IMR-90 (cell line): ENCODE results near the gene LUZP2. TPM values are rescaled to one million over a fixed set of nuclear protein-coding genes. Genes with fewer than 3 reads are reported as not detected.

Experiments used
- ATAC-seq: fragments of 200-7000 bp; cut with Tn5 transposase; 2 replicates; pipeline ENCODE4 v1.9.1; 2020; ENCODE audit warnings: low read depth, mild to moderate bottlenecking, moderate library complexity
- BruUV-seq: library from RNA; stranded (reverse); fragments of 400-500 nt; replicated peaks from 2 replicates; lab custom pipeline; 2021; lab: Mats Ljungman, UMichigan
- CTCF ChIA-PET: fragments of 300-600 bp; formaldehyde crosslinking; extraction: SDS; loops from one replicate; lab custom pipeline; 2021; ENCODE audit warnings: antibody characterized with exemption; lab: Yijun Ruan, JAX
- POLR2A ChIA-PET: fragments of 300-600 bp; sonication (Branson Sonifier 250); formaldehyde crosslinking; loops from one replicate; lab custom pipeline; 2022; ENCODE audit warnings: antibody characterized with exemption; ENCODE audit not compliant: unreplicated experiment; lab: Charles Lee
- DNase-seq: peaks from one replicate; pipeline ENCODE4 v3.0.0; 2013
- H2AFZ ChIP-seq: replicated peaks from 2 replicates; pipeline ENCODE3; 2013; ENCODE audit warnings: low read length, mild to moderate bottlenecking; ENCODE audit not compliant: poor library complexity
- H2AK5ac ChIP-seq: 2 replicates; pipeline ENCODE4 v1.6.1; 2013; ENCODE audit warnings: low read depth, low read length, inconsistent platforms
- H2AK9ac ChIP-seq: replicated peaks from 2 replicates; pipeline ENCODE3; 2013; ENCODE audit warnings: mild to moderate bottlenecking, low read depth, low read length, moderate library complexity; ENCODE audit not compliant: poor library complexity
- H2BK120ac ChIP-seq: 2 replicates; pipeline ENCODE4 v1.6.1; 2013; ENCODE audit warnings: low read depth, low read length, inconsistent platforms
- H2BK15ac ChIP-seq: 3 replicates; pipeline ENCODE4 v1.6.1; 2013; ENCODE audit warnings: low read depth, low read length, inconsistent platforms
- H2BK20ac ChIP-seq: 2 replicates; pipeline ENCODE4 v1.6.1; 2013; ENCODE audit warnings: low read depth, mild to moderate bottlenecking, inconsistent platforms, low read length, moderate library complexity
- H2BK5ac ChIP-seq: 2 replicates; pipeline ENCODE4 v1.6.1; 2013; ENCODE audit warnings: mild to moderate bottlenecking, low read depth, low read length, inconsistent platforms; ENCODE audit not compliant: poor library complexity, severe bottlenecking
- H3K14ac ChIP-seq: replicated peaks from 2 replicates; pipeline ENCODE4 v1.6.1; 2013; ENCODE audit warnings: low read depth, low read length, inconsistent platforms
- H3K18ac ChIP-seq: 2 replicates; pipeline ENCODE4 v1.6.1; 2013; ENCODE audit warnings: low read depth, low read length, control low read depth
- H3K23ac ChIP-seq: 2 replicates; pipeline ENCODE4 v1.6.1; 2013; ENCODE audit warnings: low read depth, low read length, inconsistent platforms
- H3K27ac ChIP-seq: 2 replicates; pipeline ENCODE4 v1.5.1; 2013; ENCODE audit warnings: mild to moderate bottlenecking, control low read depth, low read length; ENCODE audit not compliant: insufficient read depth
- H3K27me3 ChIP-seq: 2 replicates; pipeline ENCODE4 v1.6.1; 2013; ENCODE audit warnings: low read length; ENCODE audit not compliant: control insufficient read depth, insufficient read depth
- H3K36me3 ChIP-seq: 2 replicates; pipeline ENCODE4 v1.6.1; 2013; ENCODE audit warnings: low read length, mixed read lengths; ENCODE audit not compliant: control insufficient read depth, insufficient read depth
- H3K4ac ChIP-seq: 2 replicates; pipeline ENCODE4 v1.6.1; 2013; ENCODE audit warnings: low read depth, low read length, inconsistent platforms
- H3K4me1 ChIP-seq: 2 replicates; pipeline ENCODE4 v1.6.1; 2013; ENCODE audit warnings: low read length, mixed read lengths; ENCODE audit not compliant: control insufficient read depth, insufficient read depth
- H3K4me2 ChIP-seq: 2 replicates; pipeline ENCODE4 v1.6.1; 2013; ENCODE audit warnings: low read depth, mild to moderate bottlenecking, control low read depth, low read length, moderate library complexity
- H3K4me3 ChIP-seq: 2 replicates; pipeline ENCODE4 v1.5.1; 2013; ENCODE audit warnings: low read depth, mild to moderate bottlenecking, control low read depth, low read length, moderate library complexity; ENCODE audit not compliant: insufficient read depth
- H3K56ac ChIP-seq: 2 replicates; pipeline ENCODE4 v1.6.1; 2013; ENCODE audit warnings: low read length, inconsistent platforms; ENCODE audit not compliant: insufficient read depth; ENCODE audit errors: extremely low read depth
- H3K79me1 ChIP-seq, 2 experiments: 2 replicates each; pipeline ENCODE4 v1.6.1; 2013; ENCODE audit warnings: low read length in 2 of 2, inconsistent platforms in 1 of 2, low read depth in 1 of 2
- H3K9ac ChIP-seq: 2 replicates; pipeline ENCODE4 v1.6.1; 2013; ENCODE audit warnings: low read depth, low read length, control low read depth
- H3K9me1 ChIP-seq: 2 replicates; pipeline ENCODE4 v1.6.1; 2013; ENCODE audit warnings: low read length, inconsistent platforms; ENCODE audit not compliant: insufficient read depth
- H3K9me3 ChIP-seq: 2 replicates; pipeline ENCODE4 v1.6.1; 2013; ENCODE audit warnings: low read length; ENCODE audit not compliant: control insufficient read depth, insufficient read depth
- H4K20me1 ChIP-seq: 2 replicates; pipeline ENCODE4 v1.6.1; 2013; ENCODE audit warnings: low read length, inconsistent platforms; ENCODE audit not compliant: insufficient read depth
- H4K5ac ChIP-seq: 2 replicates; pipeline ENCODE4 v1.6.1; 2013; ENCODE audit warnings: mild to moderate bottlenecking, low read depth, low read length, control low read depth
- H4K8ac ChIP-seq, 2 experiments: 2 replicates each; pipeline ENCODE4 v1.6.1; 2013; ENCODE audit warnings: low read depth in 2 of 2, low read length in 2 of 2, control low read depth in 1 of 2, inconsistent platforms in 1 of 2
- H4K91ac ChIP-seq: 2 replicates; pipeline ENCODE4 v1.6.1; 2013; ENCODE audit warnings: low read depth, low read length, inconsistent platforms; ENCODE audit not compliant: insufficient read depth
- MAFK ChIP-seq: IDR thresholded peaks from 2 replicates; pipeline ENCODE4 v1.6.1; 2012; ENCODE audit warnings: low read depth, low read length, improper control_type of control experiment
- RAD21 ChIP-seq: IDR thresholded peaks from 2 replicates; pipeline ENCODE4 v1.6.1; 2012; ENCODE audit warnings: low read length, improper control_type of control experiment
- WGBS, 2 experiments: methylation state at CpG; one replicate each; pipeline versions ENCODE4 v1.1.5 to v1.1.7; 2013; ENCODE audit warnings: missing lambda C conversion rate in 2 of 2; ENCODE audit not compliant: insufficient read length in 1 of 2; ENCODE audit errors: extremely low coverage in 2 of 2; 5-methylcytosine and 5-hydroxymethylcytosine counted together
- dilution Hi-C: fragments of 300-500 bp; cut with HindIII; formaldehyde crosslinking; loops from one replicate; pipeline ENCODE4 v1.14.3; 2018; ENCODE audit warnings: low sequenced_read_pairs; ENCODE audit not compliant: unreplicated experiment
- in situ Hi-C: fragments of 300-500 bp; cut with MboI; formaldehyde crosslinking; loops from 3 replicates; pipeline ENCODE4 v1.14.3; 2019; ENCODE audit warnings: low sequenced_read_pairs, inconsistent platforms, mixed read lengths
- intact Hi-C: fragments of 100-400 bp; cut with micrococcal nuclease; formaldehyde crosslinking; loops from 2 replicates; pipeline ENCODE4 v1.10.0; 2022
- polyA plus RNA-seq, 3 experiments: library from polyadenylated mRNA; depleted of rRNA; stranded (reverse); fragments of >200 nt; gene quantifications; 2 replicates each; pipeline ENCODE4 v1.2.3, GENCODE V29; 2012; ENCODE audit warnings: low replicate concordance in 1 of 3
- total RNA-seq: library from RNA; depleted of rRNA; stranded (reverse); fragments of >200 nt; gene quantifications from 2 replicates; pipeline ENCODE4 v1.2.3, GENCODE V29; 2012
- TF ChIP-seq, protein P1 (sequence below): fragments of 150-350 bp; IDR thresholded peaks from 2 replicates; pipeline ENCODE4 v1.6.1; 2016; ENCODE audit warnings: low read depth, mild to moderate bottlenecking, low read length, moderate library complexity, borderline replicate concordance

LUZP2 gene
- total and polyA plus RNA-seq, 2 of the 4 experiments (the other 2 are of a cell fraction): 0.89 to 2.0 TPM

DNA sequence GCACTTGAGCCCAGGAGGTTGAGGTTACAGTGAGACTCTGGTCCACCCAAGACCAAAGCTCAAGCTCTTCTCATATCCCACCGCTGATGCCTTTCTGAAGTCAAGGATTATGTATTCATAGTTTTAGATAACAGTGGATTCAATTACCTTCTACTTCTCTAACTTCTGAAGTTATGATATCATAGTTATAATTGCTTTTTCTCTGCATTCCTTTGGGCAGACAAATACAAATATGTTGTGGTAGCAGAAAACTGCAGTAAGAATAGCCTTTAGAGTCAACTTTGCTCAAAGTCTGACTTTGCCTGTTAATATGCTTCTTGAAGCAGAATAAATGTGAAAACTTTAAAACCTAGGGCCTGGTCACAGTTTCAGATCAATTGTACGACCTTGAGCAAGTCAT, 94.4 kb downstream of the LUZP2 start:
- no TSS peak for BruUV-seq
- no peak overlapping the region for H2BK120ac ChIP-seq
- dilution Hi-C loops: no loop called here

More for the DNA sequence above, 94.4 kb downstream of the LUZP2 start:
- Histone ChIP-seq H3K9me3 (no peaks in the 10 kb centered on the region), H2AFZ (no peak overlapping the region), H4K91ac (no peak overlapping the region), H3K9ac (no peak overlapping the region), H3K4me1 (peaks cover 6% of the 10 kb centered on the region), H4K5ac (no peak overlapping the region), H4K20me1 (no peaks in the 10 kb centered on the region), H4K8ac (no peak overlapping the region), H3K9me1 (no peaks in the 10 kb centered on the region; the same call in 1 of the 2 replicates), H2BK5ac (no peak overlapping the region), H2BK20ac (no peak overlapping the region), H3K36me3 (no peaks in the 10 kb centered on the region), H3K4me2 (no peak overlapping the region), H3K23ac (no peak overlapping the region), H3K27ac (no peak overlapping the region), H3K18ac (no peak overlapping the region), H3K4ac (no peak overlapping the region), H2AK9ac (no peak overlapping the region), H2AK5ac (no peak overlapping the region), H3K4me3 (no peak overlapping the region), H3K14ac (no peak overlapping the region), H2BK15ac (no peak overlapping the region), H3K56ac (no peak overlapping the region), H3K79me1 (no peaks in the 10 kb centered on the region), H3K27me3 (no peaks in the 10 kb centered on the region)
- in situ Hi-C loops (no loop called here), intact Hi-C loops (no loop called here)
- ChIA-PET POLR2A (no interaction called here), CTCF (no interaction called here)
- no peak; the same call in 1 of the 2 replicates for ATAC-seq
- TF ChIP-seq, protein P1, sequence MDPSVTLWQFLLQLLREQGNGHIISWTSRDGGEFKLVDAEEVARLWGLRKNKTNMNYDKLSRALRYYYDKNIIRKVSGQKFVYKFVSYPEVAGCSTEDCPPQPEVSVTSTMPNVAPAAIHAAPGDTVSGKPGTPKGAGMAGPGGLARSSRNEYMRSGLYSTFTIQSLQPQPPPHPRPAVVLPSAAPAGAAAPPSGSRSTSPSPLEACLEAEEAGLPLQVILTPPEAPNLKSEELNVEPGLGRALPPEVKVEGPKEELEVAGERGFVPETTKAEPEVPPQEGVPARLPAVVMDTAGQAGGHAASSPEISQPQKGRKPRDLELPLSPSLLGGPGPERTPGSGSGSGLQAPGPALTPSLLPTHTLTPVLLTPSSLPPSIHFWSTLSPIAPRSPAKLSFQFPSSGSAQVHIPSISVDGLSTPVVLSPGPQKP: no peak
- TF ChIP-seq MAFK: no peak
- TF ChIP-seq RAD21: no peak
- DNase-seq: peak; percentile 10
- no CpG with 5 or more reads among the region's 2 CpGs for WGBS, 2 experiments
